ENCODE measurements around the gene PPP6R1.

DNA sequence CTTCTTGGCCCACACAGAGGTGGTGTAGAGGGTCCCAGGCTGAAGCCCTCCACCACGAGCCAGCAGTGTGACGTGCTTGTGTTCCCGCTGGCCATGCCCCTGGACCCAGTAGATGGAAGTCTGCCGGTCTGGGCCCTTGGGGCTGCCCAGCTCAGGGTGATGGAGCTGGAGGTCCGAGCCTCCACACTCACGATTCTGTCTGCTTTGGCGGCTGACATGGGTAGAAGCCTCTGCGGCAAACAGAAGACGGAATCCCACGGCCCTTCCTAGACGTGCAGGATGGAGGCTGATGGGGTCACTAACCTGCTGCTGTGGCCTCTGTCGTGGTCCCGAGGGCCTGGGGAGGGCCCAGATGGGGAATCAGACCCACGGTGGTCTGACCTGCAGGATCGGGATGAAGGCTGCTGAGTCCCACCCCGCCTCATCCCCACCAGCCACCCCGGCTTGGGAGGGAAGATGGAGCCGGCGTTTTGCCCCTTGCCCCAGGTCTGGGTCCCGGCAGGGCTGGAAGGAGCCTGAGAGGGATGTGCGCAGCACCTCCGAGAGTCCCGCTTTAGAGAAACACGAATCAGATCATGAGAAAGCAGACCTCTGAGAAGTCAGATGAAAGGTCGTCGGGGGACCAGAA, 34.7 kb downstream of the PPP6R1 start:
- no peak; the same call in 1 of the 2 replicates for TF ChIP-seq POLR2AphosphoS5 (IDR thresholded peaks at IDR 0.05; ENCODE audit: low read depth, low read length)
- TF ChIP-seq, protein P1, sequence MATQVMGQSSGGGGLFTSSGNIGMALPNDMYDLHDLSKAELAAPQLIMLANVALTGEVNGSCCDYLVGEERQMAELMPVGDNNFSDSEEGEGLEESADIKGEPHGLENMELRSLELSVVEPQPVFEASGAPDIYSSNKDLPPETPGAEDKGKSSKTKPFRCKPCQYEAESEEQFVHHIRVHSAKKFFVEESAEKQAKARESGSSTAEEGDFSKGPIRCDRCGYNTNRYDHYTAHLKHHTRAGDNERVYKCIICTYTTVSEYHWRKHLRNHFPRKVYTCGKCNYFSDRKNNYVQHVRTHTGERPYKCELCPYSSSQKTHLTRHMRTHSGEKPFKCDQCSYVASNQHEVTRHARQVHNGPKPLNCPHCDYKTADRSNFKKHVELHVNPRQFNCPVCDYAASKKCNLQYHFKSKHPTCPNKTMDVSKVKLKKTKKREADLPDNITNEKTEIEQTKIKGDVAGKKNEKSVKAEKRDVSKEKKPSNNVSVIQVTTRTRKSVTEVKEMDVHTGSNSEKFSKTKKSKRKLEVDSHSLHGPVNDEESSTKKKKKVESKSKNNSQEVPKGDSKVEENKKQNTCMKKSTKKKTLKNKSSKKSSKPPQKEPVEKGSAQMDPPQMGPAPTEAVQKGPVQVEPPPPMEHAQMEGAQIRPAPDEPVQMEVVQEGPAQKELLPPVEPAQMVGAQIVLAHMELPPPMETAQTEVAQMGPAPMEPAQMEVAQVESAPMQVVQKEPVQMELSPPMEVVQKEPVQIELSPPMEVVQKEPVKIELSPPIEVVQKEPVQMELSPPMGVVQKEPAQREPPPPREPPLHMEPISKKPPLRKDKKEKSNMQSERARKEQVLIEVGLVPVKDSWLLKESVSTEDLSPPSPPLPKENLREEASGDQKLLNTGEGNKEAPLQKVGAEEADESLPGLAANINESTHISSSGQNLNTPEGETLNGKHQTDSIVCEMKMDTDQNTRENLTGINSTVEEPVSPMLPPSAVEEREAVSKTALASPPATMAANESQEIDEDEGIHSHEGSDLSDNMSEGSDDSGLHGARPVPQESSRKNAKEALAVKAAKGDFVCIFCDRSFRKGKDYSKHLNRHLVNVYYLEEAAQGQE (IDR thresholded peaks at IDR 0.05; ENCODE audit: insufficient read depth in 1 of 2, low read depth in 2 of 2, low read length in 1 of 2): no peak

All from Panc1 (cell line).